ENCODE measurements around the gene MARVELD3.
"Not testable (repeated sequence)": the region's sequence is repeated elsewhere in the genome, so short reads cannot be mapped to it uniquely, and the experiment has no call there.

MARVELD3 gene

GRCh38 chr16:71672803-71673581 is 47.0 kb downstream of the MARVELD3 start:
- no peak for DNase-seq (ENCODE audit: low spot score)

- DNase-seq (ENCODE audit: low spot score) = no peak
Observed at GRCh38 chr16:71673582-71673973, 47.6 kb downstream of the MARVELD3 start.

- DNase-seq (ENCODE audit: low spot score) = no peak
Observed at GRCh38 chr16:71674229-71674628, 48.2 kb downstream of the MARVELD3 start.

GRCh38 chr16:71675380-71675779 is 49.4 kb downstream of the MARVELD3 start:
- DNase-seq (ENCODE audit: low spot score) = no peak

- no peak for DNase-seq (ENCODE audit: low spot score)
Observed at GRCh38 chr16:71676236-71676635, 50.3 kb downstream of the MARVELD3 start.

GRCh38 chr16:71681360-71681759 is 55.4 kb downstream of the MARVELD3 start:
- DNase-seq (ENCODE audit: low spot score) = no peak

- not testable (repeated sequence) for DNase-seq (ENCODE audit: low spot score)
Observed at GRCh38 chr16:71684280-71684679, 58.3 kb downstream of the MARVELD3 start.
